Cardiac muscle cell (in vitro differentiated cells and primary cell): ENCODE measurements around the gene PUS10. TPM values are rescaled to one million over a fixed set of nuclear protein-coding genes. Genes with fewer than 3 reads are reported as not detected.
A peak's percentile ranks its signal among the peaks of the same experiment; 100 is the strongest.
"Not testable (repeated sequence)": the region's sequence is repeated elsewhere in the genome, so short reads cannot be mapped to it uniquely, and the experiment has no call there.

Experiments
- DNase-seq, 2 donors: peaks; one replicate each; pipeline versions ENCODE4 v3.0.0 to v3.0.0-alpha.2; 2010 to 2017; ENCODE audit warnings: low read depth in 1 of 2, low spot score in 1 of 2
- H3K27ac ChIP-seq: fragments of 200-600 bp; sonication (generic); 2 replicates; pipeline ENCODE4 v1.5.1; 2016
- H3K27me3 ChIP-seq: fragments of 200-600 bp; sonication (generic); 2 replicates; pipeline ENCODE4 v1.6.0; 2016; ENCODE audit warnings: control low read depth
- H3K36me3 ChIP-seq: fragments of 200-600 bp; sonication (generic); 2 replicates; pipeline ENCODE4 v1.5.1; 2016; ENCODE audit warnings: control low read depth
- H3K4me1 ChIP-seq: fragments of 200-600 bp; sonication (generic); 2 replicates; pipeline ENCODE4 v1.8.1; 2017; ENCODE audit warnings: low read depth, mild to moderate bottlenecking, mixed run types
- H3K4me3 ChIP-seq: fragments of 200-600 bp; sonication (generic); 2 replicates; pipeline ENCODE4 v1.5.1; 2016; ENCODE audit warnings: mild to moderate bottlenecking
- H3K9me3 ChIP-seq: fragments of 200-600 bp; sonication (generic); 2 replicates; pipeline ENCODE4 v1.5.1; 2017; ENCODE audit warnings: low read depth, mild to moderate bottlenecking, control low read depth
- polyA plus RNA-seq: library from polyadenylated mRNA; unstranded; fragments of >200 nt; fragmentation: Nextera tagmentation; extraction: Ambion mirVana; gene quantifications from 2 replicates; pipeline ENCODE4 v1.2.1, GENCODE V29; 2016
- total RNA-seq: library from RNA; depleted of rRNA; stranded (reverse); fragments of >200 nt; gene quantifications from 2 replicates; pipeline ENCODE4 v1.2.3, GENCODE V29; 2016
- TF ChIP-seq, protein P1 (sequence below): IDR thresholded peaks from 2 replicates; pipeline ENCODE4 v1.5.1; 2012; ENCODE audit warnings: low read depth, mild to moderate bottlenecking, low read length

The PUS10 gene
- total and polyA plus RNA-seq, 2 experiments from 2014 or later = 3.0 to 8.9 TPM

DNA sequence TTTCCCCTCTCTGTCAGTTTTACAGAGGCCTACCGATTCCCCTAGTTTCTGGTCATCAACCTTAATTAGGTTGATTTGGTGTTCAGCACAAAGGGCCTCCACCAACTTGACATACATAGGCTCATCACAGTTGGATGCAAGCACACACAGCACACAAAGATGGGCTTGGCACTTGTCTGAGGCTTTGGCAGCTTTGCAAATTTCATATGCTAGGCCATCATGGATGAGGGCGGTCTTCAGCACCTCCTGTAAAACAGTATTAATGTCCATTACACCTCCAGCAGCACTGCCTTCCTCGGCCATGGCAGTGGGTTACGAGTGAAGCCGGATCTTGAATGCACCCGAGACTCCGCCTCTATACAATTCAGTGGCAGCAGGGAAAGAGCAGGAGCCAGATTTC lies 79.8 kb downstream of the PUS10 start:
- Histone ChIP-seq H3K36me3 (no peaks in the 10 kb centered on the region), H3K4me3 (no peak overlapping the region), H3K27me3 (no peaks in the 10 kb centered on the region), H3K27ac (no peak overlapping the region), H3K4me1 (no peaks in the 10 kb centered on the region), H3K9me3 (no peaks in the 10 kb centered on the region)
- DNase-seq = no peak
- TF ChIP-seq, protein P1, sequence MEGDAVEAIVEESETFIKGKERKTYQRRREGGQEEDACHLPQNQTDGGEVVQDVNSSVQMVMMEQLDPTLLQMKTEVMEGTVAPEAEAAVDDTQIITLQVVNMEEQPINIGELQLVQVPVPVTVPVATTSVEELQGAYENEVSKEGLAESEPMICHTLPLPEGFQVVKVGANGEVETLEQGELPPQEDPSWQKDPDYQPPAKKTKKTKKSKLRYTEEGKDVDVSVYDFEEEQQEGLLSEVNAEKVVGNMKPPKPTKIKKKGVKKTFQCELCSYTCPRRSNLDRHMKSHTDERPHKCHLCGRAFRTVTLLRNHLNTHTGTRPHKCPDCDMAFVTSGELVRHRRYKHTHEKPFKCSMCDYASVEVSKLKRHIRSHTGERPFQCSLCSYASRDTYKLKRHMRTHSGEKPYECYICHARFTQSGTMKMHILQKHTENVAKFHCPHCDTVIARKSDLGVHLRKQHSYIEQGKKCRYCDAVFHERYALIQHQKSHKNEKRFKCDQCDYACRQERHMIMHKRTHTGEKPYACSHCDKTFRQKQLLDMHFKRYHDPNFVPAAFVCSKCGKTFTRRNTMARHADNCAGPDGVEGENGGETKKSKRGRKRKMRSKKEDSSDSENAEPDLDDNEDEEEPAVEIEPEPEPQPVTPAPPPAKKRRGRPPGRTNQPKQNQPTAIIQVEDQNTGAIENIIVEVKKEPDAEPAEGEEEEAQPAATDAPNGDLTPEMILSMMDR = no peak

DNA sequence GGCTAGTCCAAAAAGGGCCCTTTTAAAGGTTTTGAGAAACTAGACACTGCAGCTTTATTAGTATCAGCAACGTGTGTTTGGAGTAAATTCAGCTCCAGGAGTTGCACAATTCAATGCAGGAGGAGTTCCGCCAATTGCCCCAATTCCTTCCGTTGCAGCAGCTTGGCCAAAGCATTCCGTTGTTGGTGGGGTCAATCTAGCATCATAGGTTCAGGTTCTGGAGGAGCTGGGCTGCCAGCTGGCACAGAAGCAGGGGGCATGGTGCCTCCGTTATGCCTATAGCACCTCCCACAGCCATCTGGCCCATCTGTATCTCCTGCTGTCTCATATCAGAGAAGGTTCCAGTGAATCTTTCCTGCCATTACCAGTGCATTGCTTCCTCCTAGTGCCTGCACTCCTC lies 81.3 kb downstream of the PUS10 start:
- H3K9me3 ChIP-seq = no peaks in the 10 kb centered on the region
- no peaks in the 10 kb centered on the region for H3K27me3 ChIP-seq
- H3K4me1 ChIP-seq = no peaks in the 10 kb centered on the region
- H3K27ac ChIP-seq = no peak overlapping the region
- peak in 1 of 2 donors; percentile 5 for DNase-seq
- H3K4me3 ChIP-seq = no peak overlapping the region
- TF ChIP-seq, protein P1 = no peak
- no peaks in the 10 kb centered on the region for H3K36me3 ChIP-seq

DNA sequence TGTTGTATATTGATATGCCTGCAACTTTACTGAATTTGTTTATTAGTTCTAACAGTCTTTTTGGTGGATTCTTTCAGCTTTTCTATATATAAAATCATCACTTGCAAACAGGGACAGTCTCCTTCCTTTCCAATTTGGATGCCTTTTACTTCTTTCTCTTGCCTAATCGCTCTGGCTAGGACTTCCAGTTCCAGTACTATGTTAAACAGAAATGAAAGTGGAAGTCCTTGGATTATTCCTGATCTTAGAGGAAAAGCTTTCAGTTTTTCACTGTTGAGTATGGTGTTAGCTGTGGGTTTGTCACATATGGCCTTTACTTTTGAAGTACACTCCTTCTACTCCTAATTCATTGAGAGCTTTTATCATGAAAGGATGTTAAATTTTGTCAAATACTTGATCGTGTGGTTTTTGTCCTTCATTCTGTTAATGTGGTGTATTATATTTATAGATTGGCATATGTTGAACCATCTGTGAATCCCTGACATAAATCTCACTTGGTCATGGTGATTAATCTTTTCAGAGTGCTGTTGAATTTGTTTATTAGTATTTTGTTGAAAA lies 83.8 kb downstream of the PUS10 start:
- H3K4me1 ChIP-seq = no peaks in the 10 kb centered on the region
- no peak overlapping the region for H3K4me3 ChIP-seq
- no peaks in the 10 kb centered on the region for H3K27me3 ChIP-seq
- H3K9me3 ChIP-seq = no peaks in the 10 kb centered on the region
- DNase-seq = peak in 1 of 2 donors; percentile 37
- TF ChIP-seq, protein P1 = no peak
- H3K36me3 ChIP-seq = no peaks in the 10 kb centered on the region
- H3K27ac ChIP-seq = no peak overlapping the region

DNA sequence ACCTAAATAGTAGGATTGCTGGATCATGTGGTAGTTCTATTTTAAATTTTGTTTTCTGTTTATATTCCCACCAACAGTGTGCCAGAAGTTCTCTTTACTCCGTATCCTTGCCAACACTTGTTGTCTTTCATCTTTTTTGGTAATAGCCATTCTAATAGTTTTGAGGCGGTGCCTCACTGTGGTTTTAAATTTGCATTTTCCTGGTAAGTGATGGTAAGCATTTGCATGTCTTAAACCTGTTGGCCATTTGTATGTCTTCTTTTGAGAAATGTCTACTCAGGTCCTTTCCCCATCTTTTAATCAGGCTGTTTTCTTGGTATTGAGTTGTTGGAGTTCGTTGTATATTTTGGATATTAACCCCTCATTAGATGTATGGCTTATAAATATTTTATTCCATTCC lies 85.1 kb downstream of the PUS10 start:
- no peak for DNase-seq
- Histone ChIP-seq H3K4me3 (no peak overlapping the region), H3K36me3 (no peaks in the 10 kb centered on the region), H3K4me1 (no peaks in the 10 kb centered on the region), H3K27me3 (no peaks in the 10 kb centered on the region), H3K27ac (no peak overlapping the region), H3K9me3 (no peaks in the 10 kb centered on the region)
- TF ChIP-seq, protein P1 = no peak

DNA sequence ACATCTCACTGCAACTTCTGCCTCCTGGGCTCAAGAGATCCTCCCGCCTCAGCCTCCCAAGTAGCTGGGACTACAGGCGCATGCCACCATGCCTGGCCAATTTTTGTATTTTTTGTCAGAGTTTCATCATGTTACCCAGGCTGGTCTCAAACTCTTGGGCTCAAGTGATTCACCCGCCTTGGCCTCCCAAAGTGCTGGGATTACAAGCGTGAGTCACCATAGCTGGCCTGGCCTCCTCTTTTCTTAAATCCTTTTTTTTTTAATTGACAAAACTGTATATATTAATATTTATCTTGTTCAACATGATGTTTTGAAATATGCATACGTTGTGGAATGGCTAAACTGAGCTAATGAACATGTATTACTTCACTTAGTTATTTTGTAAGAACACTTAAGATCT lies 86.0 kb downstream of the PUS10 start:
- H3K27me3 ChIP-seq, H3K4me1 ChIP-seq, H3K27ac ChIP-seq, H3K9me3 ChIP-seq, DNase-seq, H3K36me3 ChIP-seq, H3K4me3 ChIP-seq: not testable (repeated sequence)

DNA sequence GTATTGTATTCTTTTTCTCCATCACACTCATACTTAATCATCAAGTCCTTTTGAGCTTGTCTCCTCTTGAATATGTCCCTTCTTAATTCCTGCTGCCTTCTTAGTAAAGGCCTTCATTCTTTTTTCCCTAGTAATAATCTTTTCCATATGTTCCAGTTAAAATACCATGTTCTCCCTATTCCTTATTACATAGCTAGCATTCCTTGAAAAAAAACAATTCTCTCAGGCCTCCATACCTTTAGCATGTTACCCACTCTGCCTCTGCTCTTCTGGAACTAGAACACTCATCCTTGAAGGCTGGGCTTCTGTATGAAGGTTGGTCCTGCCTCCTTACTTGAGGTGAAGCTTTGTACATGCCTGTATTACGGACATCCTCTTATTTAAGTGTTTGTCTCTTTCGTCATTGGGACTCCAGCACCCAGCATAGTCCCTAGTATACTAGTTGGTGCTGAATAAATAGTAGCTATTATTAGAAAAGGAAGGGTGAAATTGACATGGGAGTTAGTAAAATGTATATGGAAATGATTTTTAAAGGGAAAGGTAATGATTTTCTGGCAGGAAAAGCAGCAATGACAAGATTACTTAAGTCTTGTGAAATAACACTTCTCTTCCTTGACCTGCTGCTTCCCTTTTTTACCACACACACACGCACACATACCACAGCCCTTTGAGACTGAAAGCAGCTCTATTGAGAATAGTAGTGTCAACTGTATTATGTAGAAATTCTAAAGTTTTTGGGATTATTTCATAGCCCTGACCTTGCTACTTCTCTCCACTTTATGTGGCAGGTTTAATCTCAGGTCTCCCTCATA lies 91.1 kb downstream of the PUS10 start:
- H3K4me1 ChIP-seq = no peaks in the 10 kb centered on the region
- H3K36me3 ChIP-seq = peaks cover 24% of the 10 kb centered on the region
- no peaks in the 10 kb centered on the region for H3K9me3 ChIP-seq
- no peaks in the 10 kb centered on the region for H3K27me3 ChIP-seq
- H3K4me3 ChIP-seq = no peak overlapping the region
- peak in 1 of 2 donors; percentile 63 for DNase-seq
- peak overlapping the region; percentile 3 for H3K27ac ChIP-seq
- TF ChIP-seq, protein P1 = no peak
